Naive thymus-derived CD8-positive, alpha-beta T cell (primary cell): Measurements from ENCODE around the gene TOP2A. TPM values are rescaled to one million over a fixed set of nuclear protein-coding genes. Genes with fewer than 3 reads are reported as not detected.
A peak's percentile ranks its signal among the peaks of the same experiment; 100 is the strongest.
"Not testable (repeated sequence)": the region's sequence is repeated elsewhere in the genome, so short reads cannot be mapped to it uniquely, and the experiment has no call there.

Experiments
- ATAC-seq, 2 donors: fragments of 150-1000 bp; cut with Tn5 transposase in 1 of 2; sonication (Bioruptor Pico), chemical (Tn5 transposase) in 1 of 2; 1 replicate in 1 of 2; 2 replicates in 1 of 2; pipeline ENCODE4 v1.10.0; 2021; ENCODE audit warnings: mild to moderate bottlenecking in 2 of 2, moderate library complexity in 2 of 2
- POLR2A ChIA-PET: fragments of 350-600 bp; sonication (Branson Sonifier 250); formaldehyde crosslinking; loops from one replicate; lab custom pipeline; 2021; ENCODE audit warnings: antibody characterized with exemption; lab: Charles Lee
- DNase-seq, 10 donors: peaks; one replicate each; pipeline versions ENCODE4 v3.0.0 to v3.0.0-alpha.2; 2020 to 2022
- H3K27ac Mint-ChIP-seq, 10 donors: one replicate each; pipeline ENCODE4 v1.8.0; 2020 to 2022; ENCODE audit warnings: mild to moderate bottlenecking in 10 of 10, mixed read lengths in 10 of 10, moderate library complexity in 4 of 10, inconsistent platforms in 1 of 10
- H3K27me3 Mint-ChIP-seq, 5 donors: one replicate each; pipeline ENCODE4 v1.8.0; 2021 to 2022; ENCODE audit warnings: mixed read lengths in 5 of 5
- H3K36me3 Mint-ChIP-seq, 3 donors: one replicate each; pipeline ENCODE4 v1.8.0; 2020 to 2022; ENCODE audit warnings: mixed read lengths in 3 of 3, mild to moderate bottlenecking in 2 of 3, inconsistent platforms in 1 of 3
- H3K4me1 Mint-ChIP-seq, 4 donors: one replicate each; pipeline ENCODE4 v1.8.0; 2021 to 2022; ENCODE audit warnings: mixed read lengths in 4 of 4
- H3K4me3 Mint-ChIP-seq, 10 donors: one replicate each; pipeline ENCODE4 v1.8.0; 2020 to 2022; ENCODE audit warnings: mild to moderate bottlenecking in 10 of 10, mixed read lengths in 10 of 10, moderate library complexity in 6 of 10, inconsistent platforms in 1 of 10
- H3K9me3 Mint-ChIP-seq, 9 donors: one replicate each; pipeline ENCODE4 v1.8.0; 2020 to 2022; ENCODE audit warnings: mixed read lengths in 9 of 9, mild to moderate bottlenecking in 3 of 9, inconsistent platforms in 1 of 9, moderate library complexity in 1 of 9
- polyA plus RNA-seq, 3 donors: library from polyadenylated mRNA; unstranded; fragments of 300-500 nt; fragmentation: Illumina TruSeq; gene quantifications; one replicate each; pipeline ENCODE4 v1.2.3, GENCODE V29; 2021
- total RNA-seq, 8 experiments: library from RNA in 2 of 8; stranded (reverse) in 2 of 8; gene quantifications; one replicate each; pipeline ENCODE4 v1.2.3 and lab custom pipeline; 2021 to 2026

The TOP2A gene
- total and polyA plus RNA-seq, 5 experiments from 2014 or later = 0.14 to 0.81 (median 0.41) TPM; not detected in 2

- H3K9me3 Mint-ChIP-seq, H3K27ac Mint-ChIP-seq, H3K4me1 Mint-ChIP-seq, DNase-seq, H3K4me3 Mint-ChIP-seq, ATAC-seq, POLR2A ChIA-PET, H3K36me3 Mint-ChIP-seq, H3K27me3 Mint-ChIP-seq: not testable (repeated sequence)
Measured at GRCh38 chr17:40386555-40386954, 31.1 kb downstream of the TOP2A start.

GRCh38 chr17:40382251-40382650 lies 35.4 kb downstream of the TOP2A start:
- Mint-ChIP-seq H3K4me1 (peaks cover 0 to under 1% (median 0%) of the 10 kb centered on the region in 4 donors), H3K27me3 (peaks cover 0 to 7% (median 0%) of the 10 kb centered on the region in 5 donors), H3K27ac (no peak overlapping the region), H3K4me3 (no peak overlapping the region), H3K36me3 (no peaks in the 10 kb centered on the region), H3K9me3 (no peaks in the 10 kb centered on the region)
- DNase-seq (no peak), ATAC-seq (no peak)
- POLR2A ChIA-PET = no interaction called here

GRCh38 chr17:40378966-40379365 lies 38.7 kb downstream of the TOP2A start:
- Mint-ChIP-seq H3K36me3 (no peaks in the 10 kb centered on the region), H3K27ac (no peak overlapping the region), H3K4me1 (peaks cover 3 to 10% (median 6%) of the 10 kb centered on the region in 4 donors), H3K27me3 (peaks cover 0 to 7% (median 5%) of the 10 kb centered on the region in 5 donors), H3K4me3 (no peak overlapping the region), H3K9me3 (no peaks in the 10 kb centered on the region)
- POLR2A ChIA-PET = no interaction called here
- ATAC-seq (no peak), DNase-seq (no peak)

- Mint-ChIP-seq H3K4me3 (no peak overlapping the region), H3K4me1 (peaks cover 3 to 10% (median 6%) of the 10 kb centered on the region in 4 donors), H3K27ac (no peak overlapping the region), H3K27me3 (peaks cover 0 to 7% (median 5%) of the 10 kb centered on the region in 5 donors), H3K9me3 (no peaks in the 10 kb centered on the region), H3K36me3 (no peaks in the 10 kb centered on the region)
- ATAC-seq = no peak
- POLR2A ChIA-PET = no interaction called here
- no peak for DNase-seq
Measured at GRCh38 chr17:40377832-40378231, 39.9 kb downstream of the TOP2A start.

- H3K9me3 Mint-ChIP-seq, H3K4me1 Mint-ChIP-seq, H3K27me3 Mint-ChIP-seq, ATAC-seq, H3K36me3 Mint-ChIP-seq, H3K27ac Mint-ChIP-seq: not testable (repeated sequence)
- peak overlapping the region in 7 of 10 donors; percentile 2 to 64 (median 24) for H3K4me3 Mint-ChIP-seq
- peak in 2 of 10 donors; percentile 22 to 27 for DNase-seq
- POLR2A ChIA-PET = interaction anchor here (0.7 kb wide), 1 partner anchor 157 kb away, joined by 4 read pairs; no protein-coding TSS in a partner anchor
Measured at GRCh38 chr17:40376541-40376940, 41.2 kb downstream of the TOP2A start.

- H3K27ac Mint-ChIP-seq, DNase-seq, H3K4me3 Mint-ChIP-seq, H3K27me3 Mint-ChIP-seq, H3K9me3 Mint-ChIP-seq, H3K36me3 Mint-ChIP-seq, ATAC-seq: not testable (repeated sequence)
- POLR2A ChIA-PET = interaction anchor here (0.7 to 1.3 kb wide), 2 partner anchors 10 to 157 kb away, joined by 4 to 7 read pairs; no protein-coding TSS in a partner anchor
- peaks cover 4 to 15% (median 10%) of the 10 kb centered on the region in 4 donors for H3K4me1 Mint-ChIP-seq
Measured at GRCh38 chr17:40375786-40376185, 41.9 kb downstream of the TOP2A start.

- H3K4me1 Mint-ChIP-seq = peaks cover 5 to 15% (median 10%) of the 10 kb centered on the region in 4 donors
- no peak overlapping the region for H3K27ac Mint-ChIP-seq
- DNase-seq (no peak), ATAC-seq (no peak)
- no peaks in the 10 kb centered on the region for H3K36me3 Mint-ChIP-seq
- H3K4me3 Mint-ChIP-seq = no peak overlapping the region
- POLR2A ChIA-PET = interaction anchor here (0.6 to 1.3 kb wide), 2 partner anchors 9 to 98 kb away, joined by 4 to 7 read pairs; no protein-coding TSS in a partner anchor
- no peaks in the 10 kb centered on the region for H3K9me3 Mint-ChIP-seq
- H3K27me3 Mint-ChIP-seq = peaks cover 0 to 7% (median 2%) of the 10 kb centered on the region in 5 donors
Measured at GRCh38 chr17:40374821-40375498, 42.7 kb downstream of the TOP2A start.

GRCh38 chr17:40373999-40374398 lies 43.7 kb downstream of the TOP2A start:
- H3K4me3 Mint-ChIP-seq = no peak overlapping the region
- H3K4me1 Mint-ChIP-seq = peaks cover 6 to 15% (median 10%) of the 10 kb centered on the region in 4 donors
- ATAC-seq (no peak), DNase-seq (no peak)
- no peak overlapping the region for H3K27ac Mint-ChIP-seq
- H3K9me3 Mint-ChIP-seq = no peaks in the 10 kb centered on the region
- peaks cover 0 to 7% (median 2%) of the 10 kb centered on the region in 5 donors for H3K27me3 Mint-ChIP-seq
- POLR2A ChIA-PET = interaction anchor here (0.6 kb wide), 1 partner anchor 97 kb away, joined by 4 read pairs; no protein-coding TSS in a partner anchor
- H3K36me3 Mint-ChIP-seq = no peaks in the 10 kb centered on the region

GRCh38 chr17:40373324-40373723 lies 44.4 kb downstream of the TOP2A start:
- no peak overlapping the region for H3K4me3 Mint-ChIP-seq
- POLR2A ChIA-PET = interaction anchor here (0.6 kb wide), 1 partner anchor 23 kb away, joined by 3 read pairs; no protein-coding TSS in a partner anchor

GRCh38 chr17:40372644-40373043 lies 45.1 kb downstream of the TOP2A start:
- H3K27ac Mint-ChIP-seq, H3K36me3 Mint-ChIP-seq, ATAC-seq, DNase-seq, H3K4me3 Mint-ChIP-seq, H3K9me3 Mint-ChIP-seq, H3K27me3 Mint-ChIP-seq: not testable (repeated sequence)
- POLR2A ChIA-PET = interaction anchor here (0.6 kb wide), 1 partner anchor 22 kb away, joined by 3 read pairs; no protein-coding TSS in a partner anchor
- H3K4me1 Mint-ChIP-seq = peaks cover 6 to 15% (median 10%) of the 10 kb centered on the region in 4 donors

More at GRCh38 chr17:40373324-40373723, 44.4 kb downstream of the TOP2A start:
- Mint-ChIP-seq H3K9me3 (no peaks in the 10 kb centered on the region), H3K4me1 (peaks cover 6 to 15% (median 10%) of the 10 kb centered on the region in 4 donors), H3K27ac (no peak overlapping the region), H3K36me3 (no peaks in the 10 kb centered on the region), H3K27me3 (peaks cover 0 to 7% (median 2%) of the 10 kb centered on the region in 5 donors)
- ATAC-seq (no peak), DNase-seq (no peak)

GRCh38 chr17:40372031-40372430 lies 45.7 kb downstream of the TOP2A start:
- H3K4me3 Mint-ChIP-seq = no peak overlapping the region
- POLR2A ChIA-PET = no interaction called here

GRCh38 chr17:40371261-40371929 lies 46.3 kb downstream of the TOP2A start:
- Mint-ChIP-seq H3K36me3 (no peaks in the 10 kb centered on the region), H3K27me3 (peaks cover 0 to 1% (median 0%) of the 10 kb centered on the region in 5 donors), H3K27ac (peak overlapping the region in 1 of 10 donors; percentile 18), H3K4me3 (no peak overlapping the region), H3K9me3 (no peaks in the 10 kb centered on the region), H3K4me1 (peaks cover 2 to 7% (median 4%) of the 10 kb centered on the region in 4 donors)
- POLR2A ChIA-PET = no interaction called here
- peak; percentile 52 to 82 for ATAC-seq
- DNase-seq = peak in 2 of 10 donors; percentile 31 to 42

More at GRCh38 chr17:40372031-40372430, 45.7 kb downstream of the TOP2A start:
- ATAC-seq = no peak
- Mint-ChIP-seq H3K27me3 (peaks cover 0 to 5% (median 2%) of the 10 kb centered on the region in 5 donors), H3K27ac (peak overlapping the region in 1 of 10 donors; percentile 8), H3K9me3 (no peaks in the 10 kb centered on the region), H3K36me3 (no peaks in the 10 kb centered on the region), H3K4me1 (peaks cover 6 to 14% (median 9%) of the 10 kb centered on the region in 4 donors)
- DNase-seq = no peak
